Activated CD4-positive, alpha-beta T cell treated with anti-CD3 and anti-CD28 coated beads, Interleukin-2, amount 50 U/mL, for 4 hours (primary cell): Measurements from ENCODE around the gene GPR153.

Experiments used
- DNase-seq, 2 experiments: peaks; one replicate each; pipeline ENCODE4 v3.0.0-alpha.2; 2020

Gene GPR153

GRCh38 chr1:6198646-6199297 lies 62.1 kb downstream of the GPR153 start:
- no peak for DNase-seq

GRCh38 chr1:6197746-6198427 lies 63.0 kb downstream of the GPR153 start:
- DNase-seq: no peak
